Panc1 (cell line): ENCODE results near the gene CNNM1.

Experiments
- CTCF ChIP-seq: fragments of 450-650 bp; IDR thresholded peaks from 2 replicates; pipeline ENCODE4 v1.5.1; 2017; ENCODE audit warnings: mild to moderate bottlenecking
- POLR2AphosphoS5 ChIP-seq: IDR thresholded peaks from 2 replicates; pipeline ENCODE4 v1.6.1; 2012; ENCODE audit warnings: mild to moderate bottlenecking, low read depth, low read length, moderate library complexity
- REST ChIP-seq, 2 experiments: IDR thresholded peaks; 2 replicates each; pipeline ENCODE4 v1.6.1; 2011 to 2012; ENCODE audit warnings: low read depth in 2 of 2, control low read depth in 1 of 2, low read length in 1 of 2, mild to moderate bottlenecking in 1 of 2, moderate library complexity in 1 of 2; ENCODE audit not compliant: insufficient read depth in 1 of 2
- SIN3A ChIP-seq: IDR thresholded peaks from 2 replicates; pipeline ENCODE4 v1.6.1; 2012; ENCODE audit warnings: low read depth, mild to moderate bottlenecking, low read length, moderate library complexity, borderline replicate concordance; ENCODE audit not compliant: insufficient read depth

GRCh38 chr10:99387071-99387470 is 57.9 kb downstream of the CNNM1 start:
- TF ChIP-seq CTCF = no peak
- no peak for TF ChIP-seq POLR2AphosphoS5
- no peak for TF ChIP-seq REST (IDR thresholded peaks at IDR 0.05; ENCODE audit: insufficient read depth in 1 of 2, low read depth in 2 of 2, low read length in 1 of 2)
- no peak for TF ChIP-seq SIN3A
